ENCODE measurements around the gene CCDC90B.
"Not testable (repeated sequence)": the region's sequence is repeated elsewhere in the genome, so short reads cannot be mapped to it uniquely, and the experiment has no call there.

CCDC90B gene

GRCh38 chr11:83271734-83272133 is 14.4 kb downstream of the CCDC90B start:
- not testable (repeated sequence) for H3K9me3 ChIP-seq (ENCODE audit: control insufficient read depth, low read length); H3K4me1 ChIP-seq (ENCODE audit: control insufficient read depth, insufficient read depth, low read length); H3K27ac ChIP-seq (ENCODE audit: insufficient read depth, low read depth, low read length, poor library complexity, severe bottlenecking); H3K4me3 ChIP-seq (ENCODE audit: insufficient read depth, low read depth, low read length); H3K27me3 ChIP-seq (ENCODE audit: control insufficient read depth, insufficient read depth, low read length, poor library complexity, severe bottlenecking)
- WGBS, 2 experiments = 88 to 93% methylated on average over 4 to 5 of the region's 5 CpGs
- H3K36me3 ChIP-seq (ENCODE audit: control insufficient read depth, insufficient read depth, low read length) = peaks cover 23% of the 10 kb centered on the region

GRCh38 chr11:83269080-83269479 is 17.1 kb downstream of the CCDC90B start:
- not testable (repeated sequence) for H3K27me3 ChIP-seq (ENCODE audit: control insufficient read depth, insufficient read depth, low read length, poor library complexity, severe bottlenecking); H3K4me3 ChIP-seq (ENCODE audit: insufficient read depth, low read depth, low read length); H3K27ac ChIP-seq (ENCODE audit: insufficient read depth, low read depth, low read length, poor library complexity, severe bottlenecking); H3K9me3 ChIP-seq (ENCODE audit: control insufficient read depth, low read length); H3K4me1 ChIP-seq (ENCODE audit: control insufficient read depth, insufficient read depth, low read length)
- H3K36me3 ChIP-seq (ENCODE audit: control insufficient read depth, insufficient read depth, low read length) = peaks cover 29% of the 10 kb centered on the region
- 100% methylated on average over 1 of the region's 2 CpGs; no CpG with 5 or more reads in 1 of the 2 experiments for WGBS, 2 experiments

- peaks cover 17% of the 10 kb centered on the region for H3K36me3 ChIP-seq (ENCODE audit: control insufficient read depth, insufficient read depth, low read length)
- H3K4me1 ChIP-seq (ENCODE audit: control insufficient read depth, insufficient read depth, low read length) = no peaks in the 10 kb centered on the region
- H3K27ac ChIP-seq (ENCODE audit: insufficient read depth, low read depth, low read length, poor library complexity, severe bottlenecking) = no peak overlapping the region
- WGBS, 2 experiments = no CpG with 5 or more reads among the region's 1 CpG
- H3K9me3 ChIP-seq (ENCODE audit: control insufficient read depth, low read length) = no peaks in the 10 kb centered on the region
- H3K27me3 ChIP-seq (ENCODE audit: control insufficient read depth, insufficient read depth, low read length, poor library complexity, severe bottlenecking) = no peaks in the 10 kb centered on the region
- H3K4me3 ChIP-seq (ENCODE audit: insufficient read depth, low read depth, low read length) = no peak overlapping the region
Observed at GRCh38 chr11:83265331-83265730, 20.8 kb downstream of the CCDC90B start.

DNA sequence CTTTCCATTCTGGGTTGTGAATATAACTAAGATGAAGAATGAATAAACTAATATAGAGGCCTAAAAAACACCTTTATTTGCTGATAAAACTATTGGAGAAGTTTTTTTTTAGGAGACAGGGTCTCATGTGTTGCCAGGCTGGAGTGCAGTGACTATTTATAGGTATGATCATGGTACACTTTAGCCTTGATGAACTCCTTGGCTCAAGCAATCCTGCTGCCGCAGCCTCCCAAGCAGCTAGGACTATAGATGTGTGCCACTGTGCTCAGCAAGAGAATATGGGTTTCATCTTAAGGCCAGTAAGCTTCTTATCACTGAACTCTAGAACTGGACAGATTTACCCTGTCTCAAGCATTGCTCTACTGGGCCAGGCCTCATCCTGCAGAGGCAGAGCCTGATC is 26.6 kb downstream of the CCDC90B start:
- WGBS, 2 experiments = 97% methylated on average over 1 of the region's 1 CpG
- H3K36me3 ChIP-seq (ENCODE audit: control insufficient read depth, insufficient read depth, low read length) = peaks cover 3% of the 10 kb centered on the region
- H3K27me3 ChIP-seq (ENCODE audit: control insufficient read depth, insufficient read depth, low read length, poor library complexity, severe bottlenecking) = no peaks in the 10 kb centered on the region
- H3K27ac ChIP-seq (ENCODE audit: insufficient read depth, low read depth, low read length, poor library complexity, severe bottlenecking) = no peak overlapping the region
- no peaks in the 10 kb centered on the region for H3K4me1 ChIP-seq (ENCODE audit: control insufficient read depth, insufficient read depth, low read length)
- no peaks in the 10 kb centered on the region for H3K9me3 ChIP-seq (ENCODE audit: control insufficient read depth, low read length)
- no peak overlapping the region for H3K4me3 ChIP-seq (ENCODE audit: insufficient read depth, low read depth, low read length)

DNA sequence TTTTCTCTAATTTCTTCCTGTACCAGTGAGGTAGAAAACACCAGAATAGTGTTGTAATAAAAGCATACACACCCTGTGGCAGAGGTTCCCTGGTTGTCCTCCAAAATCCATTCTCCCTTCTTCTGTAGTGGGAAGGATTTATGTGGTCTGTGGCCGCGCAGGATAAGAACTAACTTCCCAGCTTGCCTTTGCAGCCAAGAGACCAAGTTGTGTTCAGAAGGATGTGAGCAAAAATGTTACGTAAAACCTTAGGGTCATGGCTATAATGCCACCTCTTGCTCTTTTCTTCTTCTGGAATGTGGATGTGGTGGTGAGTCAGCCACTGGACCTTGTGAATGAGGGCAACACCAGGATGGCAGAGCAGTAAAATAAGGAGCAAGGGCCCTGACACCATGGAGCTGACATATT is 28.4 kb downstream of the CCDC90B start:
- WGBS, 2 experiments = 89 to 97% methylated on average over 3 of the region's 3 CpGs
- H3K4me1 ChIP-seq (ENCODE audit: control insufficient read depth, insufficient read depth, low read length) = no peaks in the 10 kb centered on the region
- peaks cover 3% of the 10 kb centered on the region for H3K36me3 ChIP-seq (ENCODE audit: control insufficient read depth, insufficient read depth, low read length)
- no peak overlapping the region for H3K27ac ChIP-seq (ENCODE audit: insufficient read depth, low read depth, low read length, poor library complexity, severe bottlenecking)
- H3K4me3 ChIP-seq (ENCODE audit: insufficient read depth, low read depth, low read length) = no peak overlapping the region
- no peaks in the 10 kb centered on the region for H3K9me3 ChIP-seq (ENCODE audit: control insufficient read depth, low read length)
- H3K27me3 ChIP-seq (ENCODE audit: control insufficient read depth, insufficient read depth, low read length, poor library complexity, severe bottlenecking) = no peaks in the 10 kb centered on the region

DNA sequence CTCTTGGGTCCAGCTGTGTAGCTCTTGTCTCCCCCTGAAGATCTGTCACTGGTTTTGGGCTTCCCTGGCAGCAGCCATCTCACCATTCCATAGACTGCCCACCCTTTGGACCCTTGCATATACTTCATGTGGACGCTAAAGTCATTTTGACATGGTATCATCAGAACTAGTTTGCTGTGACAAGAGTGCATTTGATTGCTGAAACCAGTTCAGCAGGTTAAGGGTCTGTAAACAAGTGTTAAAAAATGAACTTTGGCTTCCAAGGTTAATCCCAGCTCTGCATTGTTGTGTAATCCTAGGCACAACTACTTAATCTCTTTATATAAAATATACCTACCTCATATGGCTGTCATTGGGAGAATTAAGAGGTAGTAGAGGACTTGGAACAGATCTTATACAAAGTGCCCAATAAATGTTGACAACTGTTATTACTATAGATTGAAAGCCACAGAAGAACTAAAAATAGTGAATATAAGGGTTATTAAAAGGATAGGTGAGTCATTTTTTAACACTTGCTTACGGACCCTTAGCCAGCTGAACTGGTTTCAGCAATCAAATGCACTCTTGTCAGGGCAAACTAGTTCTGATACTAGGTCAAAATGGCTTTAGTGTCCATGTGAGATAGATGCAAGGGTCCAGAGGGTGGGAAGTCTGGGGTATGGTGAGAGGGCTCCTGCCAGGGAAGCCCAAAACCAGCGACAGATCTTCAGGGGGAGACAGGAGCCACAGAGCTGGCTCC is 29.4 kb downstream of the CCDC90B start:
- H3K4me3 ChIP-seq (ENCODE audit: insufficient read depth, low read depth, low read length) = no peak overlapping the region
- WGBS, 2 experiments = 95 to 97% methylated on average over 3 of the region's 3 CpGs
- H3K36me3 ChIP-seq (ENCODE audit: control insufficient read depth, insufficient read depth, low read length) = peaks cover 3% of the 10 kb centered on the region
- no peaks in the 10 kb centered on the region for H3K9me3 ChIP-seq (ENCODE audit: control insufficient read depth, low read length)
- H3K4me1 ChIP-seq (ENCODE audit: control insufficient read depth, insufficient read depth, low read length) = no peaks in the 10 kb centered on the region
- no peaks in the 10 kb centered on the region for H3K27me3 ChIP-seq (ENCODE audit: control insufficient read depth, insufficient read depth, low read length, poor library complexity, severe bottlenecking)
- no peak overlapping the region for H3K27ac ChIP-seq (ENCODE audit: insufficient read depth, low read depth, low read length, poor library complexity, severe bottlenecking)

- Histone ChIP-seq H3K9me3 (ENCODE audit: control insufficient read depth, low read length) (no peaks in the 10 kb centered on the region), H3K36me3 (ENCODE audit: control insufficient read depth, insufficient read depth, low read length) (peaks cover 3% of the 10 kb centered on the region), H3K27ac (ENCODE audit: insufficient read depth, low read depth, low read length, poor library complexity, severe bottlenecking) (no peak overlapping the region), H3K27me3 (ENCODE audit: control insufficient read depth, insufficient read depth, low read length, poor library complexity, severe bottlenecking) (no peaks in the 10 kb centered on the region), H3K4me1 (ENCODE audit: control insufficient read depth, insufficient read depth, low read length) (no peaks in the 10 kb centered on the region), H3K4me3 (ENCODE audit: insufficient read depth, low read depth, low read length) (no peak overlapping the region)
- WGBS, 2 experiments = 90 to 95% methylated on average over 2 of the region's 3 CpGs
Observed at GRCh38 chr11:83255366-83255765, 30.8 kb downstream of the CCDC90B start.

GRCh38 chr11:83252941-83253340 is 33.2 kb downstream of the CCDC90B start:
- no peak overlapping the region for H3K4me3 ChIP-seq (ENCODE audit: insufficient read depth, low read depth, low read length)
- H3K36me3 ChIP-seq (ENCODE audit: control insufficient read depth, insufficient read depth, low read length) = no peaks in the 10 kb centered on the region
- no peak overlapping the region for H3K27ac ChIP-seq (ENCODE audit: insufficient read depth, low read depth, low read length, poor library complexity, severe bottlenecking)
- WGBS, 2 experiments = 94 to 100% methylated on average over 2 of the region's 2 CpGs
- no peaks in the 10 kb centered on the region for H3K9me3 ChIP-seq (ENCODE audit: control insufficient read depth, low read length)
- H3K27me3 ChIP-seq (ENCODE audit: control insufficient read depth, insufficient read depth, low read length, poor library complexity, severe bottlenecking) = no peaks in the 10 kb centered on the region
- no peaks in the 10 kb centered on the region for H3K4me1 ChIP-seq (ENCODE audit: control insufficient read depth, insufficient read depth, low read length)

- H3K27me3 ChIP-seq (ENCODE audit: control insufficient read depth, insufficient read depth, low read length, poor library complexity, severe bottlenecking) = no peaks in the 10 kb centered on the region
- 92 to 97% methylated on average over 1 to 2 of the region's 2 CpGs for WGBS, 2 experiments
- no peaks in the 10 kb centered on the region for H3K4me1 ChIP-seq (ENCODE audit: control insufficient read depth, insufficient read depth, low read length)
- no peak overlapping the region for H3K4me3 ChIP-seq (ENCODE audit: insufficient read depth, low read depth, low read length)
- H3K27ac ChIP-seq (ENCODE audit: insufficient read depth, low read depth, low read length, poor library complexity, severe bottlenecking) = no peak overlapping the region
- H3K9me3 ChIP-seq (ENCODE audit: control insufficient read depth, low read length) = no peaks in the 10 kb centered on the region
- H3K36me3 ChIP-seq (ENCODE audit: control insufficient read depth, insufficient read depth, low read length) = no peaks in the 10 kb centered on the region
Observed at GRCh38 chr11:83252266-83252665, 33.9 kb downstream of the CCDC90B start.

GRCh38 chr11:83249972-83250593 is 36.1 kb downstream of the CCDC90B start:
- WGBS, 2 experiments = 54 to 61% methylated on average over 2 of the region's 4 CpGs
- no peak overlapping the region for H3K4me3 ChIP-seq (ENCODE audit: insufficient read depth, low read depth, low read length)
- no peaks in the 10 kb centered on the region for H3K4me1 ChIP-seq (ENCODE audit: control insufficient read depth, insufficient read depth, low read length)
- H3K36me3 ChIP-seq (ENCODE audit: control insufficient read depth, insufficient read depth, low read length) = no peaks in the 10 kb centered on the region
- H3K27me3 ChIP-seq (ENCODE audit: control insufficient read depth, insufficient read depth, low read length, poor library complexity, severe bottlenecking) = no peaks in the 10 kb centered on the region
- no peak overlapping the region for H3K27ac ChIP-seq (ENCODE audit: insufficient read depth, low read depth, low read length, poor library complexity, severe bottlenecking)
- no peaks in the 10 kb centered on the region for H3K9me3 ChIP-seq (ENCODE audit: control insufficient read depth, low read length)

Data from ectodermal cell (in vitro differentiated cells).